HG03280 (cell line): ENCODE results near the gene TYR.
"Not testable (repeated sequence)": the region's sequence is repeated elsewhere in the genome, so short reads cannot be mapped to it uniquely, and the experiment has no call there.

Source experiments
- ATAC-seq: cut with Tn5 transposase; IDR thresholded peaks from one replicate; pipeline ENCODE4 v1.9.1; 2021; ENCODE audit warnings: mild to moderate bottlenecking, moderate library complexity; ENCODE audit not compliant: unreplicated experiment

The TYR gene

DNA sequence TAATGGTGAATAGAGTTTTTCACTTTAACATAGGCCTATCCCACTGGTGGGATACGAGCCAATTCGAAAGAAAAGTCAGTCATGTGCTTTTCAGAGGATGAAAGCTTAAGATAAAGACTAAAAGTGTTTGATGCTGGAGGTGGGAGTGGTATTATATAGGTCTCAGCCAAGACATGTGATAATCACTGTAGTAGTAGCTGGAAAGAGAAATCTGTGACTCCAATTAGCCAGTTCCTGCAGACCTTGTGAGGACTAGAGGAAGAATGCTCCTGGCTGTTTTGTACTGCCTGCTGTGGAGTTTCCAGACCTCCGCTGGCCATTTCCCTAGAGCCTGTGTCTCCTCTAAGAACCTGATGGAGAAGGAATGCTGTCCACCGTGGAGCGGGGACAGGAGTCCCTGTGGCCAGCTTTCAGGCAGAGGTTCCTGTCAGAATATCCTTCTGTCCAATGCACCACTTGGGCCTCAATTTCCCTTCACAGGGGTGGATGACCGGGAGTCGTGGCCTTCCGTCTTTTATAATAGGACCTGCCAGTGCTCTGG, at the start of gene TYR:
Gene TYR (plus strand): TSS at position 185 of the 541 bp plus-strand sequence. CDS start 79 bp downstream, at position 264.
- no peak for ATAC-seq

DNA sequence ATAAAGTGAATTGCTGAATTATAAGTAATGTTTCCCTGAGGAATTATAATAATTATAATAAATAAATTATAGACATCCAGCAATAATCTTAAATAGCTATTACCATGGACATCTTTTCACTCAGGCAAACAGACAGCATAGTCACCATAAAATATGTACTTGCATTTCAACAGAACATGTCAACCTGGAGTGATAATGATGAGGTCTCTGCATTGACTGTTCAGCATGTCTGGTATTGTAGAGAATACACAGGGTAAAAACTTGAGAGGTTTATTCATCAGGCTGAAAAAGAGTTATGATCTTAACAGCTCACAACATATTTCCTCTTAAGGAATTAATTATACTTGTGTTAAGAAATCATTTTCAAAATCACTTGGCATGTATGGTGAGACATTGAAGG, 41.1 kb upstream of the TYR start:
- ATAC-seq, result no peak

DNA sequence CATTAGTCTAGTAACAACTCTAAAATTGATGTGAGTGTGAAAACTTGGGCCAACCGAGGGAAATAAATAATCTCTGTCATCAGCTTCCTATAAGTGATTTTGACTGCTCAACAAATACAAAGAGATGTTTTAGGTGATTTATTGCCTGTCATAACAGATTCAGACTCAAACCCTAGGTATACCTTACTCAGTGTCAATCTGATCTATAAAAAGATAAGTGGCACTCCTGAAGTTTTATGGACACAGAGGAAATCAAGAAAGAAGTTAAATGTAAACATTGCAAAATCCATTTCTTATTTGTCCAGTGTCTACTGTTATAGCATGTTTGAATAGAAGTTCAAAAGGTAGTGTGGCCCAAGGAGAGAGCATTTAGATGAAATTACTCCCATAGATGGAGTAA, 30.4 kb upstream of the TYR start:
- ATAC-seq, result no peak

DNA sequence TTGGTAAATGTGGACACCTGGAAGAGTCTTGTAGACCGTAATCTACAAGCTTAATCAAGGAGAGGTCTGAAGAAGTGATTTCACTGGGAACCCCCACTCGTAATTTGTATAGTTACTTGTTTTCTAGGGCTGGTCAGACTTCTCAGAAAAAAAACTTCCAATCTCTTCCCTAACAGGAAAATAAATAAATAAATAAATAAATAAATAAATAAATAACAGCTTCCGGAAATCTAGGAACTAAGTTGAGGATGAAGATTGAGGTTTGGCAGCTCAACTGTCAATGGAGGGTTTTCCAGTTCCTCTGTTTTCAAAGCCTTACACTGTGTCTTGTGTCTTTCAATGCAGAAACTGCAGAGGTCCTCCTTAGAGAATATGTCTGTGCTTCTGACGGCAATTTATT, 17.7 kb upstream of the TYR start:
- no peak for ATAC-seq

DNA sequence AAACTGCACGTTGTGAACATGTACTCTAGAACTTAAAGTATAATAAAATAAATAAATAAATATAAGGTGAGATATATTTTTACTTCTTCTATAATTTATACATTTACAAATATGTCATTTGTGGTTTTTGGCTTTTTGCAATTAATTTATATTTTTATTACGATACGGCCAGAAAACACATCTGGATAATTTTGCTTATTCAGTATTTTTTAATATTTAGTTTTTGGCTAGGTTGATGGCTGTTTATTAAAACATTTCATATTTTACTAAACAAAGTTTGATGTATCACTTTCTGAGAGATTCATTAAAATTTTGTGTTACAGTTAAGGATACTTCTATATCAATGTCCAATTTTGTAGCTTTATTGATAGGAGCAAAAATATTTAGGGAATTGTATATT, 15.7 kb upstream of the TYR start:
- ATAC-seq, result no peak

DNA sequence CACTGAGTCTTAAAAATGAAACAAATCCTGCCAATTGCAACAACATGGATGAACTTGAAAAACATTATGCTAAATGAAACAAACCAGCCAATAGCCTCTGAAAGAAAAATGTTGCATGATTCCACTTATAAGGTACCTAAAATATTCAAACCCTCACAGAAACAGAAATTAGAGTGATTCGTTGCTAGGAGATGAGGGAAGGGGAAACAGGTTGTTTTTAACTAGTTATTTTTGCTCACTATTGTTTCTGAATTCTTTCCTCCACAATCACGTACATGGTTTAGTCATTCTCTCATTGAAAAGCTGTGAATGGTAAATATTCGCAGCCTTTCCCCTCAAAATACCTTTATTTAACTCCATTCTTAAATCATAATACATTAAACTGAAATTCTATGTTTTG, 14.0 kb upstream of the TYR start:
- ATAC-seq, result no peak

DNA sequence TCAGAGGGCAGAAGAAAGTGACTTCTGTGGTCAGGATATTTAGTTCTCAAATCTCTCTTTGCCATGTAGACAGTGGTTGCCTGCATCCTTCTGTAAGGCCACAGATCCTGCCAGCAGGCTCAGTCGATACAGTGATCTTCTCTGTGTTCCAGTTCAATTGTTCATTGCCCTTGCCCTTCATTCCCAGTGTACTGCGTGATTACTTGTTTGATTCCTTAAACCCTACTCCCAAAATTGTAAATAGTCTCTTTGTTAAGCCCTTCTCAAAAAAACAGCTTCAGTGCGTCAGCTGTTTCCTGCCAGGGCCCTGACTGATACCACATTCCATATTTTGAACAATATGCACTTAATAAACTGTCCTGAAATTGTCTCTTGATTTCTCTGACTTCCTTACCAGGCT, 9.3 kb upstream of the TYR start:
- no peak for ATAC-seq

DNA sequence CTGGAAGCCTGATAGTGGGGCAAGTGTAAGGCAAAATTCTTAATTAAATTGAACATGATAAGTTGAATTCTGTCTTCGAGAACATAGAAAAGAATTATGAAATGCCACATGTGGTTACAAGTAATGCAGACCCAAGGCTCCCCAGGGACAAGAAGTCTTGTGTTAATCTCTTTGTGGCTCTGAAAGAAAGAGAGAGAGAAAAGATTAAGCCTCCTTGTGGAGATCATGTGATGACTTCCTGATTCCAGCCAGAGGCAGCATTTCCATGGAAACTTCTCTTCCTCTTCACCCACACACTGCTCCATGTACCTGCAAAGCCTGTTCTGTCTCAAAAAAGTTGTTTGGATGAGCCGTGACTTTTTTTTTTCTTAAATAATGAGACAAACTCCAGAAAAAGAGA, 1.9 kb upstream of the TYR start:
- no peak for ATAC-seq

DNA sequence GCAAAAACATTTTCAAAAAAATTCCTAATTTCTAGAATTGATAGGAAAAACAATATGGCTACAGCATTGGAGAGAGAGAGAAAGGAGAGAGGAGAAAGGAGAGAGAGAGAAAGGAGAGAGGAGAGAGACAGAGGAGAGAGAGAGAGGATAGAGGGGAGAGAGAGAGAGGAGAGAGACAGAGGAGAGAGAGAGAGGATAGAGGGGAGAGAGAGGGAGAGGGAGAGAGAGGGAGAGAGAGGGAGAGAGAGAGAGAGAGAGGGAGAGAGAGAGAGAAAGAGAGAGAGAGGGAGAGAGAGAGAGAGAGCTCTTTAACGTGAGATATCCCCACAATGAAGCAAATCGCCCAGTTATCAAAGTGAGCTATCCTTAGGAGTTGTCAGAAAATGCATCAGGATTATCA, 737 bp upstream of the TYR start:
- no peak for ATAC-seq

DNA sequence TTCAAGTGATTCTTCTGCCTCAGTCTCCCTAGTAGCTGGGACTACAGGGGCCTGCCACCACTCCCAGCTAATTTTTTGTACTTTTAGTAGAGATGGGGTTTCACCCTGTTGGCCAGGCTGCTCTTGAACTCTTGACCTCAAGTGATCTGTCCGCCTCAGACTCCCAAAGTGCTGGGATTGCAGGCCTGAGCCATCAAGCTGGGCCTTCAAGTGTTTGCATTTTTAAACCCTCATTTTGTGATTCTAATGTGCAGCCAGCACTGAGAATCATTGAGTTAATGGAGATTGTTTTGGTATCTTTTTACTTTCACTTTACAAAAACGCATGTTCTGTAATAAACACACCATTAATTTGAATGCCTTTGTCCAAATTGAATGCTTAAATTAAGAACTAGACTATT, 3.4 kb downstream of the TYR start:
- no peak for ATAC-seq

DNA sequence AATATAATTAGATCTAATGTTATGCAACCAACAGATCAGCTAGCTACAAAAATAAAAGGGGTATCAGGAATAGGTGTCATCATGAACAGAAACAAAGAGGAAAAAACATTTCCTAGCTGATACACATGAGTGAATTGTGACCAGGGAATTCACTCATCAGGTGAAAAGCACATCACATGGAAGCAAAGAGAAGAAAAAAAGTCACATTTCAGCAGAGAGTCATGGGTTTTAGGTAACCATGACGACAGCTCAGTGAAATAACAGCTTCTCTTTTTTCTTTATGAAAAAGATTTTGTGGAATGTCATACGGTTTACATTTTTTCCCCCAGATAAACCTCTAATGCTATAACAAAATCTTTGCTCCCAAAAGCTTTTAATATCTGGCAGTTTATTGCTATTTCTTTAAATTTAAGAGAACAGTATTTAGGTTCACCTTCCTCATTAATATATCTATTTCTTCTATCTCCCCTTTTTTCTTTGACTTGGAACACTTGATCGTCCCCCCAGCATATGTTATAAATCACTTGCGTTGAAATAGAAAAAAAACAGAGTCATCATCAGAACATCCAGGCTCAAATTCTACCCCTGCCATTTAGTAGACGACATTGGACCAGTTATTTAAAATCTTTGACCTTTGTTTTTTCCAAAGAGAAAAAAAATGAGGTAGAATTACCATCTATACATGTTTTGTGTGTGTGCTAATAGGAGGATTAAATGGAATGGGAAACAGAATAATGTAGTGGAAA, 5.3 kb downstream of the TYR start:
- no peak for ATAC-seq

DNA sequence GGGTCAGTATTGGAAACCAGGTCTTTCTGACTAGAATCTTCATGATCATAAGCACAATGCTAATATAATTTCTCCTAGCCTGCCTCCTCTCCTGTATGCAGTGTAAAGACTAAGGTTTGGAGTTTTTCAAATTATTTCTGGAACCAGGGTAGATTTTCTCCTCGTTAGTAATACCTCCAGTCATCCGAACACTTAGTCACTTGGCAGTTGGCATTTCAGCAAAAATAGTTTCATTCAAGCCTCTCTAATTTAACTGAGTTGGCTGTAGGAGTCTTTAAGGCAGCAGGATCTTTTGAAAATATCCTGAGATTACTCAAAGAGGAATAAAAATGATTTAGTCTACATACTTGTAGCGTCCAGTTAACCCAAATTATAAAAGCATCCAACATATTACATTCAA, 6.3 kb downstream of the TYR start:
- no peak for ATAC-seq

DNA sequence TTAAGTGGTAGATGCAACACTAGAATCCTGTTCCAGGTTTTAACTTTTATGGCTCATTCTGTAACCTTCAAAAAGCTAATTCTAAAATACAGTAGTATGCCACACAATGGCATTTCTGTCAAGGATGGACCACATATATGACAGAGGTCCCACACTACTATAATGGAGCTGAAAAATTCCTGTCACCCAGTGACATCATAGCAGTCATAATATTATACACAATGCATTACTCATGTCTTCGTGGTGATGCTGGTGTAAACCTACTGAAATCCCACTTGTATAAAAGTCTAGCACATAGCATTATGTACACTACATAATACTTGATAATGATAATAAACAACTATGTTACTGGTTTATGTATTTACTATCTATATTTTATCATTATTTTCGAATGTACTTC, 12.1 kb downstream of the TYR start:
- ATAC-seq, result no peak

DNA sequence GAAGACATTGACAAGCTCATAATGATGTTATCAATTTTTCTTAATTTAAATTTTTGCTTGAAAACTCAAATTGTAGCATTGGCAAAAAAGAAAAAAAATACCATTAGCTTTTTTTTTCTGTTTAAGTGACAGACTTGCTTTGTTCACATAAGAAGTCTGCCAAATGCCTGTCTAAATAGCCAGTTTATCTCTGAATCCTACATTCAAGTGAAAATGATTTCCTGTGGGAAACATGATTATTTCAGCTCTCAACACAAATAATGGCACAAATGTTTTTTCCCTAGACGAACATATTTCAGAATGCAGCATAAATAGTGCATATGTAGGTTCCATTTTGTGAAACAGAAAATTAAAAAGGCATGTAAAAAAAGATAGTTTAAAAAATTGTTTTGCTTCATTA, 23.5 kb downstream of the TYR start:
- ATAC-seq, result no peak

DNA sequence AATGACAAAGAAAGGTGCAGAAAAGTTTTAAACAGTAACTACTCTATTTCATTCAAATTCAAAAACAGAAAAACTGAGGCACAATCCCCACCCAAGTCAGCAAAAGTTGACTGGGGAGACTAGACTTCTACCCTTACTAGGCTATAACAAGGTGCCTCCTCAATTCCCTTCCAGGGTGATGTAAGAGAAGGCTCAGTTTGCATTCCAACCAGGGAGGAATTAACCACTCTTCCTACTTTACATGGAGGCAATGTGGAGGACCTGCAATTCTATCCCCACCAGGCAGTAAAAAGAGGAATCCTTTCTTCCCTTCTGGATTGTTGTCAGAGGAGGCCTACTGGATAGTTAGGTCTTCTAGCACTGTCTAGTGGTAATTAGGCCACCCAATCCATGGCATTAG, 26.1 kb downstream of the TYR start:
- ATAC-seq, result no peak

DNA sequence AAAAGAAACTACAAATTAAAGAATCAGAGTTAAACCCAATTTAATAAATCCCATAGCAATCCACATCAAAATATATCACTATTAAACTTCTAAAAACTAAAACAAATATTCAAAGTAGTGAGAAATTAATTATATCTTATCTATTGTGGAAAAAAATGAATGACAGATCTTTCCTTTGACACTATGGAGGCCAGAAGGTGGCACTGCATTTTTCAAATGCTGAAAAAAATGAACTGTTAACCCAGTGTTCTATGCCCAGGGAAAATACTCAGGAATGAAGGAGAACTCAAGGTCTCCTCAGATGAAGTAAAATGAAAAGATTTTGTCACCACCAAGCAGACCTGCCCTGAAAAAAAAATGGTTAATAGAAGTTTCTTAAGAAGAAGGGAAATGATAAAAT, 27.7 kb downstream of the TYR start:
- ATAC-seq, result no peak

DNA sequence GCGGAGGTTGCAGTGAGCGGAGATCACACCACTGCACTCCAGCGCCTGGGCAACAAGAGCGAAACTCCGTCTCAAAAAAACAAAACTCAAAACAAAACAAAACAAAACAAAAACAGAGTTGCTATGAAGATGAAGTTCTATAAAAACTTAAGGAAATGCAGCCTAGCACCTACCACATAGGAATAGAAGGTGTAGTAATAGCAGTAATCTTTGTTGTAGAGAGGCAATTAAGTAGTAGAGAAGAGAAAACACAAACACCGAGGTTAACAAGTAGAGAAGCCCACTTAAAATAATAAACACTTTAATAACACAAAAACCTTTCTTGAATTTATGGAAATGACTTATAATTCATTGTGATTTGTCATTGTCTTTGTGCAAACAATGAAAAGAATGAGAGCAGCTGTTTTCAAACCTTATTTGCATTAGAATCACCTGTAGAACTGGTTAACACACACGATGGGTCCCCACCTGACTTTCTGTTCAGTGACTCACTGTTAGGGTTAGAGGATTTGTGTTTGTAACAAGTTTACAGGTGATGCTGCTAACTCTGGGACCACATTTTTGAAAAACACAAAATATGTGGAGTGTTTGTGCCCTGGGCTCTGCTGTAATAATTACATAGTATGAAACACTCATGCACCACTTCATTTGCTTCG, 43.1 kb downstream of the TYR start:
- no peak for ATAC-seq

DNA sequence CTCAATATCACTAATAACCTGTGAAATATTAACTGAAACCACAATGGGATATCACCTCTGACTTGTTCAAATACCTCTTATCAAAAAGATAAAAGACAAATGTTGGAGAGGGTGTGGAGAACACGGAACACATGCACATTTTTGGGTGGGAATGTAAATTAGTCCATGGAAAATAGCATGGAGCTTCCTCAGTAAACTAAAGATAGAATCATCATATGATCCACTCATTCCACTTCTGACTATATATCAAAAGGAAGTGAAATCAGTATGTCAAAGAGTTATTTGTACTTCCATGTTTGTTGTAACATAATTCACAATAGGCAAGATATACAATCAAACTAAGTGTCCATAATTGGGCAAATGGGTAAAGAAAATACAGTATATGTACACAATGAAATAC, 57.4 kb downstream of the TYR start:
- ATAC-seq, result no peak

DNA sequence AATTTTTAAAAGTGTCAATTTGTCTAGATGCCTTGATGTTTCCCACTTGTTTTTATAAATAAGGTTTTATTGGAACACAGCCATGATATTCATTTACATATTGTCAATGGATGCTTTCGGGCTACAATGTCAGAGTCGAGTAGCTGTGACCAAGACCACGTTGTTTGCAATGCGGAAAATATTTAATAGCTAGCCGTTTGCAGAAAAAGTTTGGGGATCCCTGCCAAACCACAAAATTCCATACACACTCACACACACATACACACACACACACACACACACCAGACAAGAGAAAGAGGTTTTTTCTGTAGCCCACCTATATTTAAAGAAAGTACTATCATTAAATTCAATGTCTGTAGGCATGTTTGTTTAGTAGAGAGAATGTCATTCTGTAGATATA, 58.3 kb downstream of the TYR start:
- ATAC-seq, result no peak

DNA sequence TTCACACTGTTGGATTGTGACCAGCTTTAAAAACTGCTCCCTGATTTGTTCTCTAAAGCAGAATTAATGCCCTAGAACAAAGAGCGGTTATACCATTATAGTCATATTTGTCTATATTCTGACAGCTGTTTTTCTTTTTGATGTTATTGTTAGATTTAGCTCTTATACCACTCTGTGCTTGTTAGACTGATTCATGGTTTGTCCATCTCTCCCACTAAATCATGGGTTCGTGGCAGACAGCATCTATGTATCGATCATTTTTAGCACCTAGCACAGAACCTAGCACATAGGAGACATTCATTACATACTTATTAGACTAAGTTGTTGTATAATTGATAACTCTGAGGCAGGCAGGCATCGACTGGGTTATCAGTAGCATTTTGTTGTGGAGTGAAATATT, 69.3 kb downstream of the TYR start:
- ATAC-seq, result not testable (repeated sequence)

DNA sequence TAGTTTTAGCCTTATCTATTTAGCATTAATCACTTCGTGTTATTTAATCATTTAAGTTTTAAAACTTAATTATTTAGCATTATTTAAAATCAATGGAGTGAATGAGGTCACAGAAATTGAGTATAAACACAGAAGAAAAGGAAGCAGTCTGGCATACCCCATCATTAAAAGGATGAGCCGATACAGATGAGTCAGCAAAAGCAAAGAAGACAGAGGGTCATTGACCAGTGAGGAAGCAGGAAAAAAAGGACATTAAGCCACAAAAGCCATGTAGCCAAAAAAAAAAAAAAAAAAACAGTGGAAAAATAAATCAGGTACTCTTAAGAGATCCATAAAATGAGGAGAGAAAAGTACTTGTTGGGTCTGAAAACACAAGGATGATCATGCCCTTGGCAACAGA, 71.5 kb downstream of the TYR start:
- no peak for ATAC-seq

DNA sequence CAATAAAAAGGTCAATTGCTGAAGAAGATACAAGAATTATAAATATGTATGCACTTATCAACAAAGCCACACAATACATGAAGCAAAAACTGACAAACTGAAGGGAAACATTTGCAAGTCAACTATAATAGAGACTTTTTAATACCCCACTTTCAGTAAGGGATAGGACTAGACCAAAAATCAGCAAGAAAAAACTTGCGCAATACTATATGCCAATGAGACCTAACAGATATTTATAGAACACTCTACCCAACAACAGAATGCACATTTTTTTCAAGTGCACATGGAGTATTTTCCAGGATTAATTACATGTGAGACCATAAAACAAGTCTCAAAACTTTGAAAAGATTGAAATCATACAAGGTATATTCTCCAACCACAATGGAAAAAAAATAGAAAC, 83.8 kb downstream of the TYR start:
- ATAC-seq, result not testable (repeated sequence)
